ENCODE data around the gene GPI.

The GPI gene

DNA sequence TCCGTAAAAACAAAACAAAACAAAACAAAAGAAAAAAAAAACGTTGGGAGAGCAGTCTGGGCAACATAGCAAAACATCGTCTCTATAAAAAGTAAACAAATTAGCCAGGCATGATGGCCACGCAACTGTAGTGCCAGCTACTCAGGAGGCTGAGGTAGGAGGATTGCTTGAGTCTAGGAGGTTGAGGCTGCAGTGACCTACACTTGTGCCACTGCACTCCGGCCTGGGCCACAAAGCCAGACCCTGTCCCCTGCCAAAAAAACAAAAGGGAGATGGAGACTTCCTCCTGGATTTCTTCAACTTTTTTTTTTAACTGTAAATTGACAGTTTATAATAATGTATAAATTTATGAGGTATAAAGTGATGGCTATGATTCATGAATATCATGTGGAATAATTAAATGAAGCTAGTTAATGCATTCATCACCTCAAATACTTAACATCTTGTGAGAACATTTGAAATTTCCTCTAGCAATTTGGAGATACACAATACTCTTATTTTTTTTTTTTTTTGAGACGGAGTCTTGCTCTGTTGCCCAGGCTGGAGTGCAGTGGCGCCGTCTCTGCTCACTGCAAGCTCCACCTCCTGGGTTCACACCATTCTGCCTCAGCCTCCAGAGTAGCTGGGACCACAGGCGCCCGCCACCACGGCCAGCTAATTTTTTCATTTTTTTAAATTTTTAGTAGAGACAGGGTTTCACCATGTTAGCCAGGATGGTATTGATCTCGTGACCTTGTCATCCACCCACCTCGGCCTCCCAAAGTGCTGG, 41.1 kb downstream of the GPI start:
- no peak for DNase-seq

DNA sequence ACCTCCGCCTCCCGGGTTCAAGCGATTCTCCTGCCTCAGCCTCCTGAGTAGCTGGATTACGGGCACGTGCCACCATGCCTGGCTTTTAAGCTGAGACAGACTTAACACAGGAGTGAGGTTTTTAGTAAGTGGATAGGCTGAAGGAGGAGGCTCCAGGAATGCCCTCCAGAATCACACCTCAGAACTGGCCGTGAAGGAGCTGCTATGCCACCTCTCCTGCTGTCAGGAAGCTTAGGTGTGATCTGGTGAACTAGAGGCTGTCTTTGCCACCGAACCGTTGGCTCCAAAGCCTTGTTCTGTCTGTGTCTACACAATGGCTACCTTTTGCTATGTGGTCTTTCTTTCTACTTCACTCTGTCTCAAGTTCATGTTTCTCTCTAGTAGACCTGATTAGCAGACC, 43.4 kb downstream of the GPI start:
- no peak for DNase-seq

DNA sequence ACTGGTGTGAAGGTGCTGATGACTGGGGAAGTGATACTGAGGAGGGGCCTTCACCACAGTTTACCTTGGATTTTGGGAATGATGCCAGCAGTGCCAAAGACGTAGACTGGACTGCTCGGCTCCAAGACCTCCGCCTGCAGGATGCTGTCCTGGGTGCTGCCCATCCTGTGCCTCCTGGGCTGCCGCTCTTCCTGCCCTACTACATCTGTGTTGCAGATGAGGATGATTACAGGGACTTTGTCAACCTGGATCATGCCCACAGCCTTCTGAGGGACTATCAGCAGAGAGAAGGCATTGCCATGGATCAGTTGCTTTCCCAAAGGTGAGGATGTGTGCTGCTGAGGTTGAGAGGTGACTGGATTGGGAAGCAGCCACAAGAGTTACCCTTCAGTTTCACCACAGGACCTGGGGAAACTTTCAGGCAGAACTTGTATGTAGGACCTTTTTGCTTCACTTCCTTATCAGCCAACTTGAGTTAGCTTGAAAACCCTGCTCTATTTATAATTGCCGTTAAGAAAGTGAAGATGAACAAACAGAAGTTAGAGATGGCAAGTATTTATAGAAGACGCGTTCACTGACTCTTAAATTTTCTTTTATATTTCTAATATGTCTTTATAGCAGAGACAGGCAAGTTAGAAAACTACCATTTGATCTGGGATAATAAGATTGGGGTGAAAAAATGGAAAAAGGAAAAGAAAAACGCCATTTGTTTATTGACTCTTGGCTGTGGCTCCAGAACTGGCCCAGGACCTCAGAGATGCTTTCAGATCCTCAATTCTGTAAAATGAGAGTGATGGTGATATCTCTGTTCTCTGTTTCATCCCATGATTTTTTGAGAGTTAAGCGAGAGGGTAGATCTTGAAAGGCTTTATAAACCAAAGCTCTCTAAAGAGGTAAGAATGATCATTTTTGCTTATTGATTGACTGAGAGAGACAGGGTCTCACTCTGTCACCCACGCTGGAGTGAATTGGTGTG, 44.5 kb downstream of the GPI start:
- DNase-seq: no peak

DNA sequence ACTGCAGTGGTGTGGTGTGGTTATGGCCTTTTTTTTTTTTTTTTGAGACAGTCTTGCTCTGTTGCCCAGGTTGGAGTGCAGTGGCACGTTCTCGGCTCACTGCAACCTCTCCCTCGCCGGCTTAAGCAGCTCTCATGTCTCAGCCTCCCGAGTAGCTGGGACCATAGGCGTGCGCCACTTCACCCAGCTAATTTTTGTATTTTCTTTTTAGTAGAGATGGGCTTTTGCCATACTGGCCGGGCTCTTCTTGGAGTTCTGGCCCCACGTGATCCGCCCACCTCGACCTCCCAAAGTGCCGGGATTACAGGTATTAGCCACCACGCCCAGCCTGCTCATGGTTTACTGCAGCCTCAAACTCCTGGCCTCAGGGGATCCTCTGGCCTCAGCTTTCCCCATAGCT, 46.2 kb downstream of the GPI start:
- no peak for DNase-seq

DNA sequence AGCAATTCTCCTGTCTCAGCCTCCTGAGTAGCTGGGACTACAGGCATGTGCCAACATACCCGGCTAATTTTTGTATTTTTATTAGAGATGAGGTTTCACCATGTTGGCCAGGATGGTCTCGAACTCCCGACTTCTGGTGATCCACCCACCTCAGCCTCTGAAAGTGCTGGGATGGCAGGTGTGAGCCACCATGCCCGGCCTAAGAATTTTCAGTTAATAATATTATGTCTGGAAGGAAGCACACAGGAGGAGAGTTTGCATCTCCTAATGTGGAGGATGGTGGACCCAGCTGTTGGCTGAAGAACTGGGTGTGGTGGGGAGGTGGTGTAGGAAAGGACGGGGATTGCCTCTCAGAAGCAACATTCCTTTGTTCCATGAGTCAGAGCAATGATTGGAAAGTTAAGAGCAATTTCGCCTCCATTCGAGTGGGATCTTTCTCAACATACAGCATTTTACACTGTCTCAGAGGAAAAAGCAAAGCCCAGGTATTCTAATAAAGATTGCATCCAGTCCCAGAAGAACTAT, 51.1 kb downstream of the GPI start:
- DNase-seq: no peak

DNA sequence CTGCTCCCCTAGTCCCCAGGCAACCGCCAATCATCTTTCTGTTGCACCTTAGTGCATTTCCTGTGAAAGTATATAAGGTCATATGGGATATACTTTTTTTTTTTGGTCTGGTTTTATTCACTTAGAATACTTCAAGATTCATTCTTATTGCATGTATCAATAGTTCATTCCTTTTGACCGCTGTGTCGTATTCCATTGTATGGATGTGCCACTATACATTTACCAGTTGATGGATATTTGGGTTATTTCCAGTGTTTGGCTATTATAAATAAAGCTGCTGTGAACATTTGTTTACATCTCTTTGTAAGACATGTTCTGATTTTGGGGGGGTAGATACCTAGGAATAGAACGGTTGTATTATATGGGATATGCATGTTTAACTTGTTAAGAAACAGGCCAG, 53.3 kb downstream of the GPI start:
- no peak for DNase-seq

DNA sequence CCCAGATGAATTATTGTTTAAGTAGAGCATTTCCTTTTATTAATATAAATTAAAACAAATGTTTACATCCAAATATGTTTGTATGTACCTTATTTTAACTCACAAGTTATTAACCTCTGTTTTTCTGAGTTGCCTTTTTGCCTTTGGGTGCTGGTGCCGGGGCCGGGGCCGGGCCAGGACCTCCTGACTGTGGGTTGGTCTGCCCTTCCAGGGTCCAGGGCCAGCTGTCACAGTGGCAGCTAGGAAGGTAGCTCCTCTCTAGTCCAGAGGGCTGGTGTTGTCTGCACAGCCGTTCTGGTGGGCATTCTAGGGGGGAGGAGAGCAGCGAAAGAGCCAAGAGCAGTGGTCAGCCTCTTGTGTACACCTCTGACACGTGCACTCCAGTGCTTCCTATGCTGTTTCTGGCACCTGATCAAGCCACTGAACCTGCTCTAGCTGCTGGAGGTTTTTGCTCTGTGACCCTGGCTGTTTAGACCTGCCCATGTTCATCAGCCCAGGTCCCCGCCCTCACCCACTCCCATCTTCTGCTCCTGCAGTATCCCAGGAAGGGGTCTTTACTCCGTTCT, 61.2 kb downstream of the GPI start:
- no peak for DNase-seq

DNA sequence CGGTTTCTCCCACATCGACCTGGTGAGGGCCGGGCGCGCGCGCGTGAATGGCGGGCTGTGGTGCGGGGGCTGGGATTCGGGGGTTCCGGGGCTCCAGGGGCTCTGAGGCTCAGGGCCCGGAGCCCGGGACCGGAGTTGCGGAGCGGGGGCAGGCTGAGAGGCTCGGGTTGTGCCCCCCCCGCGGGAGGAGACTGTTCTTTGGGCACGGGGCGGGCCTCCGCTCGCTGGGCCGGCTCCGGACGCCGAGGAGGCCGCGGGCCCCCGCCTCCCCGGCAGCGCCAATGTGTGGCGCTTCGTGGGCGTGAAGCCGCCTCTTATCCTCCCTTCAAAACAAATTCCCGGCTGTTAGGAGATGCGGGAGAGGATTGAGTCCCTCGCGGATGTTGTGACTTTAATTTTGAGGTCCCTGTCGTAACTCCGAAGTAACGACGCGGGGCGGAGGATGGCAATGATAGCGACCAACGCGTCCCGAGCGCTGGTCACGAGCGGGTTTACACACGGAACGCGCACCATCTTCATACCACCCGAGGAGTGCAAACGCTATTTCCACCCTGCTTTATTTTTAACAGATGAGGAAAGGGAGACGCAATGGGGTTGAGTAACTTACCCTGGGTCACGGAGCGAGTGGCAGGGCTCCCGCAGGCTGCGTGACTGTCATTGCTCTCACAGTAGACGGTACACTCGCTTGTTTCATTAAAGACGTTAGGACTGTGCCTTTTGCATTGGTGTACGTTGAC, 63.7 kb downstream of the GPI start:
- DNase-seq: peak in 2 of 3 experiments; percentile 51 to 58

DNA sequence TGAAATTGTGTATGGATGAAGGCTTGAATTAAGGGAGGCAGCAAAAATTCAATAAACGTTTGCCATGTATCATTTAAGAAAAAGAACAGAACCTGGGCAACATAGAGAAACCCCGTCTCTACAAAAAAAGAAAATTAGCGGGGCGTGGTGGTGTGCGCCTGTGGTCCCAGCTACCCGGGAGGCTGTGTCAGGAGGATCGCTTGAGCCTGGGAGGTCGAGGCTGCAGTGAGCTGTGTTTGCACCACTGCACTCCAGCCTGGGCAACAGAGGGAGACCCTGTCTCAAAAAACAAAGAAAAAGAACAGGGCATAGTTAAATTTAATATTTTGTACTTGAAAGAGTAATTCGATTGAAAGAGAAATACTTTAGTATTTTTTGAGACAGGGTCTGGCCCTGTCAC, 64.6 kb downstream of the GPI start:
- no peak for DNase-seq

DNA sequence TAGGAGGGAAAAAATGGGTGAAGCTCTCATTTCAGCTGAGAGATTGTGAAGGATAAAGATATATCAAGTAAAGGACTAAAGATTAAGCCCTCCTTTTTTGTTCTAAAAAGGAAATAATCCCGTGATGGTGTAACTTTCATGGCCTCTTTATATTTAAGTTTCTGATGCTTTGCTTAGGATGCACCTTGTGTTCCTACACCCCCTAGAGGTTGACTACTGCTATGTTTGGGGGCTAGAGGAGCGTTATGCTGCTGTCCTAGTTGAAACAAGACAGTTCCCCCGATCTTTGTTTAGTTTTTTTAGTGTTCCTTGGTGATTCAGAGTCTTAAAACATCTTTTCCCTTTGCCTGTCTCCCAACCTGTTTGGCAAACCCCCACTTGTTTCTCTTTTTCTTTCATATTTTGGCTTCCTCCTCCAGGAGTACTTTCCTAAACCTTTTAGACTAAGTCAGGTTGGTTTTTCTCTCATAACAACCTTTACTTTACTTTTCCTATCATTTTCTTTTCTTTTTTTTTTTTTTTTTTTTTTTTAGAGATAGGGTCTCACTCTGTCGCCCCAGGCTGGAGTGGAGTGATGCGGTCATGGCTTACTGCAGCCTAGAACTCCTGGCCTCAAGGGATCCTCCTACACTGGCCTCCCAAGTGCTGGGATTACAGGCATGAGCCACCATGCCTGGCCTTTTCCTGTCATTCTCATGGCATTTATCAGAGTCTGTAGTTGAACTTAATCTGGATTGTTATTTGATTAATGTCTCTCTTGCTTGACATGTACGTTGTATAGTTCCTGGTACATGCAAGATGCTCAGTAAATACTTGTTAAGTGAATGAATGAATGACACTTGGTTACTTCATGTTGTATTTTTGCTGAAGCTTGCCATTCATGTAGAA, 66.0 kb downstream of the GPI start:
- DNase-seq: peak; percentile 0 to 11 (median 6)

DNA sequence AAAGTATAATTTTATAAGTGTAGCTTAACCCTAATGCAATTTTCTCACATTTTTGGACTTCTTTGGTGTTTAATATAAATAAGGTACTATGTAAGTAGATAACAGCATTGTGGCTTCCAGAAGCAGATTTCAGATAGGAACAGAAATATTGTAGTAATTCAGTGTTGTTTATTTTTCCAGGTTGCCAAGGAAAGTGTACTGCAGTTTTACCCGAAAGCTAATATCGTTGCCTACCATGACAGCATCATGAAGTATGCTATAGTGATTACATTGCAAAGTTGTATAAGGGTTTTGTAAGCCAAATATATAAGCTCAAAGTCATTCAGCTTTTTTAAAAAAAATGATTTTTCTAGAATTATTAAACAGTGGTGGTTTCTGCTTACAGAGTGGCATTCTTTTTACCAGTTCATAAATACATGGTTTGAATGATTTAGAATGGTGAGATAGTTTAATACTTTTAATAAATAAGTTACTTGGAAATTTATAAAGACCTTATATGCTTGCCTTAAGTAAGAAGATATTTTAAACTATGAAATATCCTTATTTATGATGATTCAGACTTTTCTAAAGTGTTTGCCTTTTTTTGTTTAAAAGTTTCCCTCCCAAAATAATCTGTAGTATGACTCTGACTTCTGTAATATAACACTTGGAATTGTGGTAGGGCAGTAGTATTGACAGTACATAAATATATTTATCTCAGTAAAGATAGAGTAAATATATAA, 66.8 kb downstream of the GPI start:
- DNase-seq: no peak

DNA sequence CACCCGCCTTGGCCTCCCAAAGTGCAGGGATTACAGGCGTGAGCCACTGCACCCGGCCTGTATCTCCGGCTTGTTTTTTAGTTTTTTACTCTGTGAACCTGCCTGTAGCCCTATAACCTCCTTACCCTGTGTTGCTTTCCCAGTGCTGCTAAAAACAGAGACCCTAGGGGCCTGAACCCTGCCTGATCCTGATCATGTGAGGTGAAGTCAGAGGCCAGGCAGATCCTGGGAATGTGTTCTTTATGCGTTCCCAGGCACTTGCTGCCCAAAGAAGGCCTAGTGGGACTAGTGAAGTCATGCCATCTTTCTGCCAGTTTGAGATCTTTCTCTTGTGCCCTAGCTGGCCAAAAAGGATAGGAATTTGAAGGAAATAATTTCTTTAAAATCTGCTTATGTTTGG, 67.8 kb downstream of the GPI start:
- no peak for DNase-seq

DNA sequence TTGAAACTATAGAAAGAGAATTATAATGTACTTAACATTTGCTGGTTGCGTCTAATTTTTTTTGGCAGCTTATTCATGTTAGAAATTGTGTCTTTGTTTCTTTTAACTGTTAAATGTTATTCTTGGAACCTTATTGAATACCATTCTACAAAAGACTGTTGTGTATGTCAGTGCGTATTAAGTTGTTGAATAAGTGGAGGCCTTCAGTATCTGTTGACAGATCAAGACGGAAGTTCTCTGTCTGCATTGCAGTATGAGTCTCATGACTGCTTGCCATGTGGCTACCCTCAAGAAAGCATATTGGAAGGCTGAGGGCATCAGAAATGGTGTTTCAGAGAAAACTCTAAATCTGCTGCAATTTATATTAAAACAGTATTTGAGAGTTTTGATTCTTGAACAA, 71.7 kb downstream of the GPI start:
- DNase-seq: no peak

DNA sequence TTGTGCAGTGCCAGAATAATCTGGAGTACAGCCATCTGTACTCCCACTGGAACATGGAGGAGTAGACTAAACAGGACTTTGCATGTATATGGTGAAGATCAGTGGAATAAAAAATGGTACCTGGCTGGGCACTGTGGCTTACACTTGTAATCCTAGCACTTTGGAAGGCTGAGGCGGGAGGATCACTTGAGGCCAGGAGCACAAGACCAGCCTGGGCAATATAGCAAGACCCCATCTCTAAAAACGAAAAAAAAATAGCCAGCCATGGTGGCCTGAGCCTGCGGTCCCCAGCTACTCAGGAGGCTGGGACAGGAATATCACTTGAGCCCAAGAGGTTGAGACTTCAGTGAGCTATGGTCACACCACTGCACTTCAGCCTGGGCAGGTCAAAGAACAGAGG, 83.2 kb downstream of the GPI start:
- no peak for DNase-seq

Data from NCI-H1417 (cell line).